Measurements from ENCODE around the gene ARFIP1. TPM values are rescaled to one million over a fixed set of nuclear protein-coding genes. Genes with fewer than 3 reads are reported as not detected.

ARFIP1 gene
- total and polyA plus RNA-seq, 2 donors (not counting 1 experiment from before 2014, with no cell fraction given) = 11.1 to 23.5 TPM

DNA sequence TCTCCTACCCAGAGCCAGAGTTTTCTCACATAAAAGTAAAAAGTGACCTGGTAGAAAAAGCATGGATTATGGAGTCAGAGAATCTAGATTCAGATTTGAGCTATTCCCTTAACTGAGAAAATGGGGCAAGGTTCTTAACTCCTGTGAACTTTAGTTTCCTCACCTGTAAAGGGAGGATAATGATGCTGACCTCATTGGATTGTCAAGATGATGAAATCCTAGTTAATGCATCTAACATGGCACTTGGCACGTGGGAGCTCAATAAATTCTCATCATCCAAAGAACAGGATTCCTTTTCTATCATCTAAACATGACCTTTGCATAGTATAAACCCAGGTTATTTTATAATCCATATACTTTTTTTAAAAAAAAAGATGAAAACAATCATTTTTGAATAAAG, 175.0 kb downstream of the ARFIP1 start:
- Histone ChIP-seq H3K4me1 (ENCODE audit: control insufficient read depth in 2 of 2, insufficient read depth in 2 of 2, low read length in 2 of 2) (peaks cover 0 to 7% of the 10 kb centered on the region in 2 donors), H3K79me2 (ENCODE audit: control insufficient read depth, insufficient read depth, low read length) (no peaks in the 10 kb centered on the region), H3K4me3 (ENCODE audit: control extremely low read depth in 1 of 5, extremely low read depth in 1 of 5, insufficient read depth in 1 of 5, low read depth in 2 of 5, low read length in 4 of 5) (no peak overlapping the region), H2AFZ (ENCODE audit: insufficient read depth, low read depth, low read length, poor library complexity, severe bottlenecking) (no peak overlapping the region), H3K4me2 (replicated peaks; ENCODE audit: low read depth, low read length, poor library complexity, severe bottlenecking) (no peak overlapping the region), H3K36me3 (replicated peaks in 1 of 2; ENCODE audit: control extremely low read depth in 1 of 2, control insufficient read depth in 1 of 2, extremely low read depth in 1 of 2, insufficient read depth in 2 of 2, low read length in 1 of 2) (no peaks in the 10 kb centered on the region), H4K20me1 (ENCODE audit: control insufficient read depth, insufficient read depth, low read length, poor library complexity, severe bottlenecking) (no peaks in the 10 kb centered on the region), H3K9ac (ENCODE audit: low read length) (no peak overlapping the region), H3K27ac (ENCODE audit: low read length in 2 of 2) (no peak overlapping the region), H3K9me3 (ENCODE audit: control extremely low read depth in 1 of 3, control insufficient read depth in 2 of 3, insufficient read depth in 1 of 3, low read length in 2 of 3) (no peaks in the 10 kb centered on the region), H3K27me3 (replicated peaks in 1 of 4; ENCODE audit: control extremely low read depth in 1 of 4, control insufficient read depth in 3 of 4, insufficient read depth in 4 of 4, low read length in 3 of 4) (peaks cover 0 to 10% (median 2%) of the 10 kb centered on the region in 4 experiments)
- TF ChIP-seq CTCF (IDR thresholded peaks at IDR 0.05) (no peak), EZH2 (IDR thresholded peaks at IDR 0.05; ENCODE audit: borderline replicate concordance, insufficient read depth, low read depth, low read length, poor library complexity, severe bottlenecking) (no peak)
- no CpG with 5 or more reads among the region's 1 CpG for WGBS (ENCODE audit: insufficient coverage)
- intact Hi-C loops (cut with micrococcal nuclease) = no loop called here
- Mint-ChIP-seq H3K9me3 (ENCODE audit: insufficient read depth) (no peaks in the 10 kb centered on the region), H3K4me1 (peaks cover 7% of the 10 kb centered on the region), H3K27ac (no peak overlapping the region), H3K4me3 (no peak overlapping the region), H3K27me3 (peaks cover 22% of the 10 kb centered on the region)
- POLR2A ChIA-PET = no interaction called here
- no peak for ATAC-seq (ENCODE audit: low read depth)
- CTCF ChIA-PET = interaction anchor here (0.7 to 1.6 kb wide), 2 partner anchors 17 to 133 kb away, joined by 3 to 4 read pairs; no protein-coding TSS in a partner anchor
- DNase-seq = no peak

DNA sequence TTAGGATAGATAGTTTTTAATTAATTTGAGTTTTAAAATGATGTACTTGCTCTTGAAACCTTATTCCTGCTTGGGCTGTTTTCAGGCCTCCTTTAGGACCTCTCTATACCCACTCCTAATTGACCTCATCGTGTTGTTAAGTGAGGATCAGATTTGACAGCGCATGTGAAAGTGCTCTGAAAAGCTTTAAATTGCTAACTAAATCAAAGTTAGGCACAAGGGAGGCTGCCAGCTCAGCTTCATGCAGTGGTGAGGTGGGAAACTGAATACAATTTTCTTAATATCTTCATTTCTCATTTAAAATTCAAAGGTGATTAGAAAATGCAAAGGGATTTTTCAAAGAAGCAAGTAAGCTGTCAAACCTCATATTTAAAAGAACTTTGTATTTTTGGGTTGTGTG, 176.4 kb downstream of the ARFIP1 start:
- H3K79me2 ChIP-seq (ENCODE audit: control insufficient read depth, insufficient read depth, low read length) = no peaks in the 10 kb centered on the region
- no peak for DNase-seq
- Mint-ChIP-seq H3K27me3 (peaks cover 11% of the 10 kb centered on the region), H3K4me1 (peaks cover 7% of the 10 kb centered on the region), H3K9me3 (ENCODE audit: insufficient read depth) (no peaks in the 10 kb centered on the region), H3K27ac (no peak overlapping the region), H3K4me3 (no peak overlapping the region)
- H3K27me3 ChIP-seq (replicated peaks in 1 of 4; ENCODE audit: control extremely low read depth in 1 of 4, control insufficient read depth in 3 of 4, insufficient read depth in 4 of 4, low read length in 3 of 4) = no peaks in the 10 kb centered on the region
- H3K4me3 ChIP-seq (ENCODE audit: control extremely low read depth in 1 of 5, extremely low read depth in 1 of 5, insufficient read depth in 1 of 5, low read depth in 2 of 5, low read length in 4 of 5) = no peak overlapping the region
- no CpG with 5 or more reads among the region's 2 CpGs for WGBS (ENCODE audit: insufficient coverage)
- H2AFZ ChIP-seq (ENCODE audit: insufficient read depth, low read depth, low read length, poor library complexity, severe bottlenecking) = no peak overlapping the region
- ChIA-PET POLR2A (no interaction called here), CTCF (interaction anchor here (1.6 kb wide), 1 partner anchor 15 kb away, joined by 4 read pairs; no protein-coding TSS in a partner anchor)
- ATAC-seq (ENCODE audit: low read depth) = no peak
- intact Hi-C loops (cut with micrococcal nuclease) = no loop called here
- H3K27ac ChIP-seq (ENCODE audit: low read length in 2 of 2) = no peak overlapping the region
- no peaks in the 10 kb centered on the region for H3K36me3 ChIP-seq (replicated peaks in 1 of 2; ENCODE audit: control extremely low read depth in 1 of 2, control insufficient read depth in 1 of 2, extremely low read depth in 1 of 2, insufficient read depth in 2 of 2, low read length in 1 of 2)
- peaks cover 0 to 7% of the 10 kb centered on the region in 2 donors for H3K4me1 ChIP-seq (ENCODE audit: control insufficient read depth in 2 of 2, insufficient read depth in 2 of 2, low read length in 2 of 2)
- H3K9ac ChIP-seq (ENCODE audit: low read length) = no peak overlapping the region
- no peaks in the 10 kb centered on the region for H3K9me3 ChIP-seq (ENCODE audit: control extremely low read depth in 1 of 3, control insufficient read depth in 2 of 3, insufficient read depth in 1 of 3, low read length in 2 of 3)
- H4K20me1 ChIP-seq (ENCODE audit: control insufficient read depth, insufficient read depth, low read length, poor library complexity, severe bottlenecking) = no peaks in the 10 kb centered on the region
- TF ChIP-seq CTCF (IDR thresholded peaks at IDR 0.05) (no peak), EZH2 (IDR thresholded peaks at IDR 0.05; ENCODE audit: borderline replicate concordance, insufficient read depth, low read depth, low read length, poor library complexity, severe bottlenecking) (no peak)
- no peak overlapping the region for H3K4me2 ChIP-seq (replicated peaks; ENCODE audit: low read depth, low read length, poor library complexity, severe bottlenecking)
